G401.6 (cell line): ENCODE results near the gene ATP5PO.

Experiments used
- FAIRE-seq: peaks from 2 replicates; lab custom pipeline; 2012; peaks lifted over from hg19 to GRCh38; lab: Jason Lieb, UNC

ATP5PO gene

GRCh38 chr21:33915368-33916199 is at the start of gene ATP5PO:
TSS of gene ATP5PO (minus strand) at chr21:33915804. CDS start at chr21:33915763, 41 bp downstream.
- FAIRE-seq, result peak; percentile 96

GRCh38 chr21:33964706-33965325 is 49.2 kb upstream of the ATP5PO start:
- no peak for FAIRE-seq

GRCh38 chr21:33963848-33964555 is 48.4 kb upstream of the ATP5PO start:
- FAIRE-seq, result no peak

- FAIRE-seq, result no peak
Observed at GRCh38 chr21:33962290-33962689, 46.7 kb upstream of the ATP5PO start.

- no peak for FAIRE-seq
Observed at GRCh38 chr21:33961061-33961460, 45.5 kb upstream of the ATP5PO start.

GRCh38 chr21:33959680-33960079 is 44.1 kb upstream of the ATP5PO start:
- peak; percentile 69 for FAIRE-seq

- no peak for FAIRE-seq
Observed at GRCh38 chr21:33954395-33954794, 38.8 kb upstream of the ATP5PO start.

- FAIRE-seq, result no peak
Observed at GRCh38 chr21:33951276-33952178, 35.9 kb upstream of the ATP5PO start.

- peak; percentile 70 for FAIRE-seq
Observed at GRCh38 chr21:33950431-33951079, 35.0 kb upstream of the ATP5PO start.

GRCh38 chr21:33949516-33950430 is 34.2 kb upstream of the ATP5PO start:
- no peak for FAIRE-seq

GRCh38 chr21:33948951-33949444 is 33.4 kb upstream of the ATP5PO start:
- FAIRE-seq, result no peak

- no peak for FAIRE-seq
Observed at GRCh38 chr21:33948096-33948950, 32.7 kb upstream of the ATP5PO start.

GRCh38 chr21:33947451-33948095 is 32.0 kb upstream of the ATP5PO start:
- peak; percentile 98 for FAIRE-seq

- no peak for FAIRE-seq
Observed at GRCh38 chr21:33945652-33946270, 30.2 kb upstream of the ATP5PO start.

GRCh38 chr21:33944185-33944763 is 28.7 kb upstream of the ATP5PO start:
- no peak for FAIRE-seq

- FAIRE-seq, result no peak
Observed at GRCh38 chr21:33943293-33943692, 27.7 kb upstream of the ATP5PO start.

- FAIRE-seq, result no peak
Observed at GRCh38 chr21:33942426-33942825, 26.8 kb upstream of the ATP5PO start.

- no peak for FAIRE-seq
Observed at GRCh38 chr21:33940881-33941245, 25.3 kb upstream of the ATP5PO start.
